Lung microvascular endothelial cell (primary cell): Measurements from ENCODE around the gene SLC20A1. TPM values are rescaled to one million over a fixed set of nuclear protein-coding genes. Genes with fewer than 3 reads are reported as not detected.
"Not testable (repeated sequence)": the region's sequence is repeated elsewhere in the genome, so short reads cannot be mapped to it uniquely, and the experiment has no call there.

Source experiments
- DNase-seq, 2 donors: peaks; one replicate each; pipeline versions ENCODE4 v3.0.0 to v3.0.0-alpha.2; 2010; ENCODE audit warnings: low read depth in 2 of 2
- total RNA-seq: library from RNA; depleted of rRNA; stranded (reverse); fragments of >200 nt; gene quantifications from 2 replicates; pipeline ENCODE4 v1.2.1, GENCODE V29; 2014

SLC20A1 gene, protein sequence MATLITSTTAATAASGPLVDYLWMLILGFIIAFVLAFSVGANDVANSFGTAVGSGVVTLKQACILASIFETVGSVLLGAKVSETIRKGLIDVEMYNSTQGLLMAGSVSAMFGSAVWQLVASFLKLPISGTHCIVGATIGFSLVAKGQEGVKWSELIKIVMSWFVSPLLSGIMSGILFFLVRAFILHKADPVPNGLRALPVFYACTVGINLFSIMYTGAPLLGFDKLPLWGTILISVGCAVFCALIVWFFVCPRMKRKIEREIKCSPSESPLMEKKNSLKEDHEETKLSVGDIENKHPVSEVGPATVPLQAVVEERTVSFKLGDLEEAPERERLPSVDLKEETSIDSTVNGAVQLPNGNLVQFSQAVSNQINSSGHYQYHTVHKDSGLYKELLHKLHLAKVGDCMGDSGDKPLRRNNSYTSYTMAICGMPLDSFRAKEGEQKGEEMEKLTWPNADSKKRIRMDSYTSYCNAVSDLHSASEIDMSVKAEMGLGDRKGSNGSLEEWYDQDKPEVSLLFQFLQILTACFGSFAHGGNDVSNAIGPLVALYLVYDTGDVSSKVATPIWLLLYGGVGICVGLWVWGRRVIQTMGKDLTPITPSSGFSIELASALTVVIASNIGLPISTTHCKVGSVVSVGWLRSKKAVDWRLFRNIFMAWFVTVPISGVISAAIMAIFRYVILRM
- 12.9 and 20.0 TPM in 2 replicates for total RNA-seq

DNA sequence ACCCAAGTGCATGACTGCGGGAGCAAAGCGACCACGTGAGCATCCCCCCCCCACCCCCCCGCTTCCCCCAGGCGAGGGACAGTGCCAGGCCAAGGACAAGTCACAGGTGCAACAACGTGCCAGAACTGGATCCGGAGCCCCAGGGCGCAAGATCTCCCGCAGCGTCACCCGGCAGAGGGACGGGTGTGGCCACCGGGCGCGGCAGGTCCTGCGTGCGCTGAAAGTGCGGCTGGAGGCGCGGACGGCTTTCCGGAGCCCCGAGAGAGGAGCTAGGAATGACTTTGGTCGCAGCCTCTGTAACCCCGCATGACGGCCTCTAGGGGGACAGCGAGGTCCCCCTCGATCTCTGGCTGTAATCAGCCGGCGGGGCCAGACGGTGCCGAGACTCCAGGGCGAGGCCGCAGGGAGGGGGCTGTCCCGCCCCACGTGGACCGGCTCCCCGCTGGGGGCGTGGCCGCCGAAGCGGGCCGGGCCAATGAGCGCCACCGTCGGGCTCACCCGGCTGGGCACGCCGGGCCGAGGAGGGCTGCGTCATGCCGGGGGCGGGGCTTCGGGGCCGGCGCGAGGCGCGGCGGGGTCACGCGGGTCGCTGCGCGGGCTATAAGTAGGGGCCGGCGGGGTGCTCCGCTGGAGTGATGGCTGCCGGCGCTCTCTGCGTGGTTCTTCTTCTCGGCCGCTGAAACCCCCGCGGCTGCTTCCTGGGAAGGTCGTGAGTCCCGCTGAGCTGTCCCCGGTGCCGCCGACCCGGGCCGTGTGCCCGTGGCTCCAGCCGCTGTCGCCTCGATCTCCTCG, at the start of gene SLC20A1:
SLC20A1 (plus strand) TSS at position 630 of the 792 bp plus-strand sequence. CDS start 890 bp downstream, outside the sequence.
- DNase-seq = peak; percentile 94

DNA sequence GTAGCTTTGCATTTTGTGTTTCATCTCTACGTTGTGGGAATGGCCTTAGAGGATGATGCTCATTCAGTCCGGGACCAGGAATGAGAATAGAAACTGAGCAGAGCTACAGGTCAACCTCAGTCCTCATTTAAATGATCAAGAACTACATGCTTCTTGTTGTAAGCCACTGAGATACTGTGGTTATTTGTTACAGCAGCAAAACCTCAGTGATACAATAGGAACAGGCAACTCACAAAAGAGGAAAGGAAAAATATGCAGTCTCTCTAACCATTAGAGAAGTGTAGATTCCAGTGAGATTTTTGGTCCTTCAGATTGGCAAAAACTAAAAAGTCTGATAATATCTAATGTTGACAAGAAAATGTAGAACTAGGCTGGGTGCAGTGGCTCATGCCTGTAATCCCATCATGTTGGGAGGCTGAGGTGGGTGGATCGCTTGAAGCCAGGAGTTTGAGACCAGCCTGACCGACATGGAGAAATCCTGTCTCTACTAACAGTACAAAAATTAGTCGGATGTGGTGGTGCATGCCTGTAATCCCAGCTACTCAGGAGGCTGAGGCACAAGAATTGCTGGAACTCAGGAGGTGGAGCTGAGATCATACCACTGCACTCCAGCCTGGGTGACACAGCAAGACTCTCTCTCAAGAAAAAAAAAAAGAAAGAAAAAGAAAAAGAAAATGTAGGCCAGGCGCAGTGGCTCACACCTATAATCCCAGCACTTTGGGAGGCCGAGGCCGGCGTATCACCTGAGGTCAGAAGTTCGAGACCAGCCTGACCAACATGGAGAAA, 48.0 kb upstream of the SLC20A1 start:
- DNase-seq = no peak

DNA sequence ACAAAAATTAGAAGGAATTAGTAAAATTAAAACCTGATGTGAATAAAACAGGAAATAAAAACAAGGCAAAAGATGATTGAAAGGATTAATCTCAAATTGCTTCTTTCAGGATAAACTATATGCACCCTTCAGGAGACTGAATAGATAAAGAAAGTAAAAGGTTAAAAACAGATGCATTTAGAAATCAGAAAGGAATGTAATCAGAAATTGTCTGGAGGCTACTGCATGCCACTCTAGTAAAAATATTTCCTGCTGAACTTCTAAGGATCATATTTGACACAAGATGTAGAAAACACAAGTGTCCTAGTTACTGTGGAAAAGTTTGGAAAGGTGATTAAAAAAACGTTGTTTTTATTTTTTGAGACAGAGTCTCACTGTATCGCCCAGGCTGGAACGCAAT, 45.1 kb upstream of the SLC20A1 start:
- DNase-seq = no peak

DNA sequence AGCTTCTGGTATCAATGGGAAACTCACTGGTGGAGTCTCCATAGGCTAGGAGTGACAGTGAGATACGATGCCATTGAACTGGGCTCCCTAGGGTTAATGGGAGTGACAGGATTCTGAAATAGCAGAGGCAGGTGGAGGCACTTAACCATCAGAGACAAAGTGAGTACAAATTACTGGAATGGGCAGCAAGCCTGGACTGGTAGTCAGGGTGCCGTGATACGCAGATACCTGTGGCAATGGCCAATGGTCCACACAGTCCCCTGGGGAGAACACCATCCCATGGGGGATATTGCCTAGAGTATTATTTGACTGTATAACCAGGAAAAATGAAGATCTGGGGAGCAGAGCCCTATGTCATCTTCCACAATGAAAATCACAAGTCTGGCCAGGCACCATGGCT, 44.0 kb upstream of the SLC20A1 start:
- no peak for DNase-seq

DNA sequence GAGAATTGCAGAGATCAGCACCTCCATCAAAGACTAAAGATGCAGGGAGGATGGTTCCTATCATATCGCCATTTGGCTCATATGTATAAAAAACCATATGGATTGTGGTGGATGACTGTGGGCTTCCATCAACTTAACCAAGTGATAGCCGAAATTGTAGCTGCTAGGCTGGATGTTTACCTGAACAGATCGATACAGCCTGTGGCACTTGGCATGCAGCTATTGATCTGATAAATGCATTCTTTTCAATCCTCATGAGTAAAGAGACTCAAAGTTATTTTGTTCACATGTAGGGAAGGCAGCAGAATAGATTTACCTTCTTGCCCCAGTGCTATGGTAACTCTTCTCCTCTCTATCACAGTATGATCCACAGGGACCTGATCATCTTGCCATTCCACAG, 42.8 kb upstream of the SLC20A1 start:
- DNase-seq = no peak

DNA sequence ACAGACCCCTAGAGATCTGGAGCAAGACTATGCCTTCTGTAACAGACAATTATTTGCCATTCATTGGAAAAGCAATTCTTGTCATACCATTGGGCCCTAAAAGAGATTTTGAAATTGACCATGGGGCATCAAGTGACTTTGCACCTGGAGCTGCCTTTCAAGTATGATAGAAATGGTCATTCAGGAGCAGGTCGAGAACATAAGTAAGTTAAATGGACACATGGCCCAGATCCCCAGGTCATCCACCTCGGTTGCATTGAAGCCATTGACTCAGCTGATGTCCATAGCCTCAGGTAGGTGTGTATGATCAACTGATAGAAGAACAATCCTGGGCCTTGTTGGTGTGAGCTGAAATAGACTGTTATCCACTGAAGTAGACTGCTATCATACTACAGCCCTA, 42.0 kb upstream of the SLC20A1 start:
- DNase-seq = no peak

DNA sequence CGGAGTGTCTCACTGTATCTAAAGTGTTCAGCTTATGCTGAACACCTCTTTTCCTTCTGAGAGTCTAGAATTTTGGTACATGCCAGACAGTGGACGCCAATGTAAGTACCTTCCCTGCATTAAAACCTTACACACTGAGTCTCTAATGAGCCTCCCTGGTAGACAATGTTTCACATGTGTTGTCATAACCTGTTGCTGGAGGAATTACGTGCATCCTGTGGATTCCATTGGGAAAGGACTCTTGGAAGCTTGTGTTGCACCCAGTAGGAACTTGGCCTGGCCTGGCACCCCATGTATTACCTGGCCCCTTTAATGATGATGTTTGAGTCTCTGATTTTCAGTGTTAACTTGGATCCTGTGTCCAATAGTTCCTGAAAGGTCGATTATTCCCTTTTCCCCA, 40.8 kb upstream of the SLC20A1 start:
- DNase-seq = no peak

DNA sequence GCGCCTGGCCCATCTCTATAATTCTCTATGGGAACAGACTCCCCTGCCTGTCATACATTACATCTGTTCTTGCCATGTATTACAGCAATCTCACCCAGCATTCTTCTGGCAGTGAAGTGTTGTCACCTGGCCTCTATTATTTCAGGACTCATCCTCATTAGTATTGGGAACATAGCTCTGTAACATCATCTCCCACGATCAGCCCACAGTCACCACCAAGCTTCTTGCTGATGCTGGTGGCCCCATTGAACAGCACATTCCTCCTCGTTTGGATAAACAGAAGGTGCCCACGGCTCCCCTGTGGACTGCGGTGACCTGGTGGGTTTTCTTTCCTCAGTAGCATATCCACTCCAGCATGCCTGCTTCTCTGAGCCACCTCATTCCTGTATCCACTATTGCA, 39.8 kb upstream of the SLC20A1 start:
- no peak for DNase-seq

DNA sequence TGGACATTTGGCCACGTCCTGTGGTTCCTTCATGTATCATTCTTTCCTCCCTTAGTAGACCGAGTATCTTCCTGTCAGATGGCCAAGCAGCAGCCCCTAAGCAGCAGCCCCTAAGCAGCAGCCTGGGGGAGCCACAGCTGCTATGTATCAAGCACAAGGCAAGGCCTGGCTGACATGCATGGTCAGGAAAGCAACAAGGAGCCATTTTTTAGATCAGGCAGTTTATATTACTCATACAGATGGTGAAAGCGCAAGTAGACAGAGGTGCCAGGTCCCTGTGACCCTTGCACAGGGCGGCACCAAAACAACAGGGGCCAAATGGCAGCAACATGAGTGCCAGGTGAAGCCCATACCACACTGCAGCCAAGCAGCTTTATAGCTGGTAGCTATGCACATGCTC, 39.2 kb upstream of the SLC20A1 start:
- no peak for DNase-seq

DNA sequence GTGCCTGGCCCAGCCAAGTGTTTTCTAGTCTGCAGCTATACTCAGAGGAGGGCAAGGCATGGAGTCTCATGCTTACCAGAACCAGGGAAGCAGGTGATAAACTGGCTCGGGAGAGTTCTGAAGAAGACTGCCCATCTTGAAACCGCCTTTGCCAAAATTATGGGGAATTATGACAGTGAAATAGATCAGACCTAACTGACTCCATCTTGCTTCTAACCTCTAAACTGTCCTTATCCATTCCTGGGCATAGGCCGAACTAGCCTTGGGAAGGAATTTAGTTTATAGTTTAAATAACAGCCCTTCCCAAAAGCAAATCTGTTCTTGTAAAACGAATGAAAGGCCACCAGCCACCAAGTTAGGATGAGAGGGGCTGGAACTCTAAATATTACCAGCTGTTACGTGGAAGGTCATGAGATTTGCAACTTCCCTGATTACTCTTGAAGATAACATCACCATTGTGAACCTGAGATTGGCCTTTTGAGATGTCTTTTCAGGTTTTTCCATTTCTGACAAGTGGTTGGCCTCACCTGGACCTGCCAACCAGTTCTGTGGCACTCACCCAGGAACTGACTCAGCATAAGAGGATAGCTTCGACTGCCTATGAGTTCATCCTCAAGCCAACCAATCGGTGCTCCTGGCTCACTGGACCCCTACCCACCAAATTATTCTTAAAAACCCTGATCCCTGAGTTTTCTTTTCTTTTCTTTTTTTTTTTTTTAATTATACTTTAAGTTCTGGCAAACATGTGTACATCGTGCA, 37.9 kb upstream of the SLC20A1 start:
- no peak for DNase-seq

DNA sequence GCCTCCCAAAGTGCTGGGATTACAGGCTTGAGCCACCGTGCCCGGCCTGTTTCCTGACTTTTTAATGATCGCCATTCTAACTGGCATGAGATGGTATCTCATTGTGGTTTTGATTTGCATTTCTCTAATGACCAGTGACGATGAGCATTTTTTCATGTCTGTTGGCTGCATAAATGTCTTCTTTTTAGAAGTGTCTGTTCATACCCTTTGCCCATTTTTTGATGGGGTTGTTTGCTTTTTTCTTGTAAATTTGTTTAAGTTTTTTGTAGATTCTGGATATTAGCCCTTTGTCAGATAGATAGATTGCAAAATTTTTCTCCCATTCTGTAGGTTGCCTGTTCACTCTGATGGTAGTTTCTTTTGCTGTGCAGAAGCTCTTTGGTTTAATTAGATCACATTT, 36.4 kb upstream of the SLC20A1 start:
- not testable (repeated sequence) for DNase-seq

DNA sequence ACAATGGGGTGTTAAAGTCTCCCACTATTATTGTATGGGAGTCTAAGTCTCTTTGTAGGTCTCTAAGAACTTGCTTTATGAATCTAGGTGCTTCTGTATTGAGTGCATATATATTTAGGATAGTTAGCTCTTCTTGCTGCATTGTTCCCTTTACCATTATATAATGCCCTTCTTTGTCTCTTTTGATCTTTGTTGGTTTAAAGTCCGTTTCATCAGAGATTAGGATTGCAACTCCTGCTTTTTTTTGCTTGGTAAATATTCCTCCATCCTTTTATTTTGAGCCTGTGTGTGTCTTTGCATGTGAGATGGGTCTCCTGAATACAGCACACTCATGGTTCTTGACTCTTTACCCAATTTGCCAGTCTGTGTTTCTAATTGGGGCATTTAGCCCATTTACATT, 33.5 kb upstream of the SLC20A1 start:
- not testable (repeated sequence) for DNase-seq

DNA sequence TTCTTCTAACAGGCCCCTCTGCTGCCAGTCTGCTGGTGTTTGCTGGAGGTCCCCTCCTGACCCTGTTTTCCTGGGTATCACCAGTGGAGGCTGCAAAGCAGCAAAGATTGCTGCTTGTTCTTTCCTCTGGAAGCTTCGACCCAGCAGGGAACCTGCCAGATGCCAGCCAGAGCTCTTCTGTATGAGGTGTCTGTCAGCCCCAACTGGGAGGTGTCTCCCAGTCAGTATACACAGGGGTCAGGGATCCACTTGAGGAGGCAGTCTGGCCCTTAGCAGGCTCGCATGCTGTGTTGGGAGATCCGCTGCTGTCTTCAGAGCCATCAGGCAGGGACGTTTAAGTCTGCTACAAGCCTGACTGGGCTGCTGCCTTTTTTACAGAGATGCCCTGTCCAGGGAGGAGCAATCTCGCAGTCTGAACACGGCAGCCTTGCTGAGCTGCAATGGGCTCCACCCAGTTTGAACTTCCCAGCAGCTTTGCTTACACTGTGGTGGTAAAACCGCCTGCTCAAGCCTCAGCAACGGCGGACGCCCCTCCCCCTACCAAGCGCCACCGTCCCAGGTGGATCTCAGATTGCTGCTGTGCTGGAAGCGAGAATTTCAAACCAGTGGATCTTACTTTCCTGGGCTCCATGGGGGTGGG, 31.4 kb upstream of the SLC20A1 start:
- DNase-seq = no peak

DNA sequence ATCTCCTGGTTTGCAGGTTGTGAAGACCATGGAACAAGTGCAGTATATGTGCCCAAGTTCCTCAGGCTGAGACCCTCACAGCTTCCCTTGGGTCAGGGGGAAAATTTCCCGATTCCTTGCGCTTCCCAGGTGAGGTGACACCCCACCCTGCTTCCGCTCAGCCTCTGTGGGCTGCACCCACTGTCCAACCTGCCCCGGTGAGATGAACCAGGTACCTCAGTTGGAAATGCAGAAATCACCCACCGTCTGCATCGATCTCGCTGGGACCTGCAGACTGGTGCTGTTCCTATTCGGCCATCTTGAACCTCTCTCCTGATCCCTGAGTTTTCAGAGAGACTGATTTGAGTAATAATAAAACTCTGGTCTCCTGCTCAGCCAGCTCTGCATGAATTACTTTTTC, 30.7 kb upstream of the SLC20A1 start:
- no peak for DNase-seq

DNA sequence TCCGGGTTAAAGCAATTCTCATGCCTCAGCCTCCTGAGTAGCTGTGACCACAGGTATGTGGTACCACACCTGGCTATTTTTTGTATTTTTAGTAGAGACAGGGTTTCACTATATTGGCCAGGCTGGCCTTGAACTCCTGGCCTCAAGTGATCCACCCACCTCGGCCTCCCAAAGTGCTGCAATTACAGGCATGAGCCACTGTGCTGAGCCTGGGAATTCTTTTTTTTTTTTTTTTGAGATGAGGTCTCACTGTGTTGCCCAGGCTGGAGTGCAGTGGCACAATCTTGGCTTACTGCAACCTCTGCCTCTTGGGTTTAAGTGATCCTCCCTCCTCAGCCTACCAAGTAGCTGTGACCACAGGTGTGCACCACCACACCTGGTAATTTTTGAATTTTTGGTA, 29.9 kb upstream of the SLC20A1 start:
- not testable (repeated sequence) for DNase-seq

DNA sequence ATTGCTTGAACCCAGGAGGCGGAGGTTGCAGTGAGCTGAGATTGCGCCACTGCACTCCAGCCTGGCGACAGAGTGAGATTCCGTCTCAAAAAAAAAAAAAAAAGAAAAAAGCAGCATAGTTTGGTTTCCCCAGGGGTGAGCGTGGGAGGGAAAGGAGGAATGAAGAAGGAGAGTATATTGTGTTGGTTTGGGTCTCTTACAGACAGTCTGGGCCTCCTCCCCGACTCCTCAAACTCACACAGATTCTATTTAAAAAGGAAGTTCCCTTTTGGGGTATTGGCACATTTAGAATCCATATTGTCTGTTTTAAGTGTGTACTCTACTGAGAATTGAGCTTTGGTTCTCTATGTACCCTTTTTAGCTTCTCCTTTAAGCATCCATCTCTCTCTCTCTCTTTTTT, 27.4 kb upstream of the SLC20A1 start:
- DNase-seq = no peak

DNA sequence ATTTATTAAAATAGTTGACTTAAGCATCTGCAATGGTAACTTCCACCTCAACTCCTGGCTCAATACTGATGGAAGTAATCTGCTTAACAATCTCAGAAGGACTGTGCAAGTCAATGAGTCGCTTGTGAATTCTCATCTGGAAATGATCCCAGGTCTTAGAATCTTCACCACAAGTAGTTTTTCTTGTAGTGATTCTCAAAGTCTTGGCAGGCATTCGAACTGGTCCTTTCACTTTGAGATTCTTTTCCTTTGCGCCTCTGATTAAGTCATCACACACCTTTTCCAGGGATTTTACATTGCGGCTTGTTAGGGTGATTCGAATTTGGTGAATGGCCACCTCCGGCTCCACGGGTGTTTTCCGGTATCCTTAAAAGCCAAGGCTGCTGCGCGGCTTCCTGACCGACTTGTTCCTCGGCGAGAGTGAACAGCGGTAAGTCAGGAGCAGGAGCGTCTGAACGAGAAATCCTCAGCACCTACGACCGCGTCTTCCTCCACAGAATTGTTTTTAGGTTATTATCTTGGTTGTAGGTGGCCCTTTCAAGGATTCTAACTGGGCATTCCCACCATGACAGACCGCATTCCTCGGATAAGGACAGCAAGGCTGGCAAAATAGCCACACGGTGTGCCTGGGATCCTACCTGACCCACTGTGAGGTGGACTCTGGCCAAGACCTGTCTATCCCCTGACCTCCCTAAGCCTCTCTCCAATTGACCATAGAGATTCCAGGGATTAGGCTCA, 23.8 kb upstream of the SLC20A1 start:
- peak in 1 of 2 donors; percentile 37 for DNase-seq

DNA sequence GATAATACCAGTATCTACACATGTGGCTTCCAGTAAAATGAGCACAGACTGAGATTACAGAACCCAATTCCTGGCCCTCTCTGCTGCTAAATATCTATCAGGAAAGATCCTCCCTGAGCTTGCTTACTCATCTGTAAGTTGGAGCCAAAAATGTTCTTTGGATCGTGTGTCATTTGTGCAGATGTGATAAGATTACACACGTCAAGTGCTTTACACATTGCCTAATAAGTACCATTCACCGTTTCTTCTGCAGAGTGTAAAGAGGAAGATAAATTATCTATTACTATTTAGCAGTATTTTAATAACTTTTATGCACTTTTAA, 23.2 kb upstream of the SLC20A1 start:
- DNase-seq = peak in 1 of 2 donors; percentile 71

DNA sequence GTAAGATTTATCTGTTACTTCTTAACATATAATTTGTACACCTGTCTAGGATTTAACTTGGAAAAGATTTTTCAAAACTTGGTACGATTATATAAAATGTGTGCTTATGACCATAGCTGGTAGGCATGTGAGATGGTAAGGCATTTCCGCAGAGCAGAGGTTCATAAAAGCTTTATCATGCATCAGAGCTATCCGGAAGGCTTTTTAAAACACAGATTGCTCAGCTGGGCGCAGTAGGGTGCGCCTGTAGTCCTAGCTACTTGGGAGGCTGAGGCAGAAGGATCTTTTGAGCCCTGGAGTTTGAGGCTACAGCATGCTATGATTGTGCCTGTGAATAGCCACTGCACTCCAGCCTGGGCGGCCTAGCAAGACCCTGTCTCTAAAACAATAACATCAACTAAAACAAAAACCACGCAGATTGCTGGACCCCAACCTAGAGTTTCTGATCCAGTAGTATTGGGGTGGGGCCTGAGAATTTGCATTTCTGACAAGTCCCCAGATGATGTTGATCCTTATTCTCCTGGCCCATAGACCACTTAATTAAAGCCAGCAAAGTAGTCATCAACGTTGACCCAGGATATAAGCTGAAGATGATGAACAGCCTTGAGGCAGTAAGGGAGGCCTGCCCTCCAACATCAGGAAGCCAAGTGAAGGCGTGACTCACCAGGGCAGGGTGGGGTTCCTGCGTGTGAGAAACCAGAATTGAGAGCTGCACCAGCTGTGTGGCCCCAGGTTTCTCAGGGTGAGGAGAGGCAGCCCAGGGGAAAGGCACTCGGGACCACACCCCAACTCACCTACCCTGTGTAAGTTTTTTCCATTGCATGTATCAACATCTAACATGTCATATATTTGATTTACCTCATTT, 21.6 kb upstream of the SLC20A1 start:
- peak in 1 of 2 donors; percentile 93 for DNase-seq
